HCT116 (cell line): ENCODE measurements around the gene BAG1.

Experiments
- CEBPB ChIP-seq: IDR thresholded peaks from 2 replicates; pipeline ENCODE4 v1.6.1; 2012; ENCODE audit warnings: low read depth
- EZH2 ChIP-seq: fragments of 200-600 bp; sonication (generic); IDR thresholded peaks from 2 replicates; pipeline ENCODE4 v1.6.1; 2017; ENCODE audit warnings: antibody characterized with exemption, mixed run types
- JUND ChIP-seq: IDR thresholded peaks from 2 replicates; pipeline ENCODE4 v1.6.1; 2012
- POLR2A ChIP-seq: IDR thresholded peaks from 2 replicates; pipeline ENCODE4 v1.7.0; 2011; ENCODE audit warnings: borderline replicate concordance; ENCODE audit not compliant: insufficient read depth, insufficient read length; ENCODE audit errors: extremely low read depth
- POLR2AphosphoS5 ChIP-seq: IDR thresholded peaks from 2 replicates; pipeline ENCODE4 v1.6.1; 2011; ENCODE audit warnings: mild to moderate bottlenecking, low read depth, low read length, moderate library complexity
- ZFX ChIP-seq: fragments of 450-650 bp; IDR thresholded peaks from 2 replicates; pipeline ENCODE4 v1.6.1; 2017
- ZNF274 ChIP-seq: fragments of 200-500 bp; sonication (Bioruptor generic); IDR thresholded peaks from 2 replicates; pipeline ENCODE4 v1.6.1; 2014; ENCODE audit warnings: mild to moderate bottlenecking, low read depth, low read length, inconsistent platforms
- TF ChIP-seq, protein P1 (sequence below), 3 experiments: fragments of 200-600 bp in 1 of 3; sonication (generic) in 1 of 3; IDR thresholded peaks in 2 of 3; conservative IDR thresholded peaks in 1 of 3; 2 replicates each; pipeline ENCODE4 v1.5.1; 2012 to 2017; ENCODE audit warnings: low read depth in 2 of 3, low read length in 2 of 3, antibody characterized with exemption in 1 of 3, borderline replicate concordance in 1 of 3, control low read depth in 1 of 3, mild to moderate bottlenecking in 1 of 3, mixed read lengths in 1 of 3, mixed run types in 1 of 3, moderate library complexity in 1 of 3; ENCODE audit not compliant: insufficient read depth in 1 of 3
- TF ChIP-seq, protein P2 (sequence below): IDR thresholded peaks from 2 replicates; pipeline ENCODE4 v1.6.1; 2011; ENCODE audit warnings: mild to moderate bottlenecking, low read length, moderate library complexity; ENCODE audit not compliant: insufficient replicate concordance; ENCODE audit errors: extremely low read depth
- TF ChIP-seq, protein P3 (sequence below): IDR thresholded peaks from 2 replicates; pipeline ENCODE4 v1.6.1; 2012; ENCODE audit warnings: low read depth

- no peak for TF ChIP-seq POLR2A
- TF ChIP-seq, protein P1, sequence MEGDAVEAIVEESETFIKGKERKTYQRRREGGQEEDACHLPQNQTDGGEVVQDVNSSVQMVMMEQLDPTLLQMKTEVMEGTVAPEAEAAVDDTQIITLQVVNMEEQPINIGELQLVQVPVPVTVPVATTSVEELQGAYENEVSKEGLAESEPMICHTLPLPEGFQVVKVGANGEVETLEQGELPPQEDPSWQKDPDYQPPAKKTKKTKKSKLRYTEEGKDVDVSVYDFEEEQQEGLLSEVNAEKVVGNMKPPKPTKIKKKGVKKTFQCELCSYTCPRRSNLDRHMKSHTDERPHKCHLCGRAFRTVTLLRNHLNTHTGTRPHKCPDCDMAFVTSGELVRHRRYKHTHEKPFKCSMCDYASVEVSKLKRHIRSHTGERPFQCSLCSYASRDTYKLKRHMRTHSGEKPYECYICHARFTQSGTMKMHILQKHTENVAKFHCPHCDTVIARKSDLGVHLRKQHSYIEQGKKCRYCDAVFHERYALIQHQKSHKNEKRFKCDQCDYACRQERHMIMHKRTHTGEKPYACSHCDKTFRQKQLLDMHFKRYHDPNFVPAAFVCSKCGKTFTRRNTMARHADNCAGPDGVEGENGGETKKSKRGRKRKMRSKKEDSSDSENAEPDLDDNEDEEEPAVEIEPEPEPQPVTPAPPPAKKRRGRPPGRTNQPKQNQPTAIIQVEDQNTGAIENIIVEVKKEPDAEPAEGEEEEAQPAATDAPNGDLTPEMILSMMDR (IDR thresholded peaks at IDR 0.05 in 2 of 3, conservative IDR thresholded peaks at IDR 0.05 in 1 of 3; ENCODE audit: borderline replicate concordance in 1 of 3, insufficient read depth in 1 of 3, low read depth in 2 of 3, low read length in 2 of 3), result peak; percentile 71 to 81 (median 80); a peak in 5 of 6 replicates
- TF ChIP-seq CEBPB, result no peak
- no peak for TF ChIP-seq POLR2AphosphoS5
- no peak for TF ChIP-seq ZFX
- TF ChIP-seq ZNF274, result no peak
- TF ChIP-seq, protein P2, sequence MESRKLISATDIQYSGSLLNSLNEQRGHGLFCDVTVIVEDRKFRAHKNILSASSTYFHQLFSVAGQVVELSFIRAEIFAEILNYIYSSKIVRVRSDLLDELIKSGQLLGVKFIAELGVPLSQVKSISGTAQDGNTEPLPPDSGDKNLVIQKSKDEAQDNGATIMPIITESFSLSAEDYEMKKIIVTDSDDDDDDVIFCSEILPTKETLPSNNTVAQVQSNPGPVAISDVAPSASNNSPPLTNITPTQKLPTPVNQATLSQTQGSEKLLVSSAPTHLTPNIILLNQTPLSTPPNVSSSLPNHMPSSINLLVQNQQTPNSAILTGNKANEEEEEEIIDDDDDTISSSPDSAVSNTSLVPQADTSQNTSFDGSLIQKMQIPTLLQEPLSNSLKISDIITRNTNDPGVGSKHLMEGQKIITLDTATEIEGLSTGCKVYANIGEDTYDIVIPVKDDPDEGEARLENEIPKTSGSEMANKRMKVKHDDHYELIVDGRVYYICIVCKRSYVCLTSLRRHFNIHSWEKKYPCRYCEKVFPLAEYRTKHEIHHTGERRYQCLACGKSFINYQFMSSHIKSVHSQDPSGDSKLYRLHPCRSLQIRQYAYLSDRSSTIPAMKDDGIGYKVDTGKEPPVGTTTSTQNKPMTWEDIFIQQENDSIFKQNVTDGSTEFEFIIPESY, result no peak
- TF ChIP-seq, protein P3, sequence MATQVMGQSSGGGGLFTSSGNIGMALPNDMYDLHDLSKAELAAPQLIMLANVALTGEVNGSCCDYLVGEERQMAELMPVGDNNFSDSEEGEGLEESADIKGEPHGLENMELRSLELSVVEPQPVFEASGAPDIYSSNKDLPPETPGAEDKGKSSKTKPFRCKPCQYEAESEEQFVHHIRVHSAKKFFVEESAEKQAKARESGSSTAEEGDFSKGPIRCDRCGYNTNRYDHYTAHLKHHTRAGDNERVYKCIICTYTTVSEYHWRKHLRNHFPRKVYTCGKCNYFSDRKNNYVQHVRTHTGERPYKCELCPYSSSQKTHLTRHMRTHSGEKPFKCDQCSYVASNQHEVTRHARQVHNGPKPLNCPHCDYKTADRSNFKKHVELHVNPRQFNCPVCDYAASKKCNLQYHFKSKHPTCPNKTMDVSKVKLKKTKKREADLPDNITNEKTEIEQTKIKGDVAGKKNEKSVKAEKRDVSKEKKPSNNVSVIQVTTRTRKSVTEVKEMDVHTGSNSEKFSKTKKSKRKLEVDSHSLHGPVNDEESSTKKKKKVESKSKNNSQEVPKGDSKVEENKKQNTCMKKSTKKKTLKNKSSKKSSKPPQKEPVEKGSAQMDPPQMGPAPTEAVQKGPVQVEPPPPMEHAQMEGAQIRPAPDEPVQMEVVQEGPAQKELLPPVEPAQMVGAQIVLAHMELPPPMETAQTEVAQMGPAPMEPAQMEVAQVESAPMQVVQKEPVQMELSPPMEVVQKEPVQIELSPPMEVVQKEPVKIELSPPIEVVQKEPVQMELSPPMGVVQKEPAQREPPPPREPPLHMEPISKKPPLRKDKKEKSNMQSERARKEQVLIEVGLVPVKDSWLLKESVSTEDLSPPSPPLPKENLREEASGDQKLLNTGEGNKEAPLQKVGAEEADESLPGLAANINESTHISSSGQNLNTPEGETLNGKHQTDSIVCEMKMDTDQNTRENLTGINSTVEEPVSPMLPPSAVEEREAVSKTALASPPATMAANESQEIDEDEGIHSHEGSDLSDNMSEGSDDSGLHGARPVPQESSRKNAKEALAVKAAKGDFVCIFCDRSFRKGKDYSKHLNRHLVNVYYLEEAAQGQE, result no peak
- no peak for TF ChIP-seq EZH2
- no peak for TF ChIP-seq JUND
These were observed 22.6 kb upstream of the BAG1 start for GRCh38 chr9:33287087-33287490.
